GM20000 (cell line): ENCODE data around the gene EPHB3.

Source experiments
- DNase-seq: peaks from one replicate; pipeline ENCODE4 v3.0.0; 2012; ENCODE audit warnings: low spot score
- CTCF ChIP-seq: IDR thresholded peaks from 2 replicates; pipeline ENCODE4 v1.5.1; 2012; ENCODE audit warnings: mild to moderate bottlenecking, control low read depth; ENCODE audit errors: extremely low read depth, missing control alignments

Gene EPHB3

DNA sequence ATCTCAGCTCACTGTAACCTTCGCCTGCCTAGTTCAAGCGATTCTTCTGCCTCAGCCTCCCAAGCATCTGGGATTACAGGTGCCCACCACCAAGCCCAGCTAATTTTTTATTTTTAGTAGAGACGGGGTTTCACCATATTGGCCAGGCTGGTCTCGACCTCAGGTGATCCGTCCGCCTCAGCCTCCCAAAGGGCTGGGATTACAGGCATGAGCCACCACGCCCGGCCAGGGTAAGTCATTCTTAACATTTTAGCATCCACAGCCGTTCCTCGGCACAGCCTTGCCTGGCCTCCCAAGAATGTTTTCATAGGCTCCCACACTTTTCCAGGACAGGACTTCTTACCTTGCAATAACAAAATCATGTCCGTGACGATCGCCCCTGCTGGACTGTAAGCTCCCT is 8.7 kb upstream of the EPHB3 start:
- no peak for DNase-seq
- TF ChIP-seq CTCF = no peak

DNA sequence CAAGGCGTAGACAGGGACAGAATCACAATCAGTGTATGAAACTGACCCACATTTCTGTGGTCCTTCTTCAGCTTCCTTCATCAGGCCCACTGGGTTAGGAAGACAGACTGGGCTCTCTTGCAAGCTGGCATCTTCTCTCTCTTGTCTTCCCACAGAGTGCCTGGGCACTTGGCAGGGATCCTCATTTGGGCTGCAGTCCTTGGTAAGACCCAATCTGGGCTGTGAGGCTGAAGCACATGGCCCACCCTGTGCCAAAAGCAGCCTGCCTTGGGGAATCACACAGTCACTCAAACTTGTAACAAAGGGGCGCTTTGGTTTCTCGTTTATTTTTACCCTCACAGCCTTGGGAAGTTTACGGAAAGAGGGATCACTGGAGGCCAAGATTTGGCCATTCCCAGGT is 8.2 kb upstream of the EPHB3 start:
- no peak for TF ChIP-seq CTCF
- no peak for DNase-seq

GRCh38 chr3:184554461-184554860 is 7.1 kb upstream of the EPHB3 start:
- DNase-seq = no peak
- TF ChIP-seq CTCF = no peak

DNA sequence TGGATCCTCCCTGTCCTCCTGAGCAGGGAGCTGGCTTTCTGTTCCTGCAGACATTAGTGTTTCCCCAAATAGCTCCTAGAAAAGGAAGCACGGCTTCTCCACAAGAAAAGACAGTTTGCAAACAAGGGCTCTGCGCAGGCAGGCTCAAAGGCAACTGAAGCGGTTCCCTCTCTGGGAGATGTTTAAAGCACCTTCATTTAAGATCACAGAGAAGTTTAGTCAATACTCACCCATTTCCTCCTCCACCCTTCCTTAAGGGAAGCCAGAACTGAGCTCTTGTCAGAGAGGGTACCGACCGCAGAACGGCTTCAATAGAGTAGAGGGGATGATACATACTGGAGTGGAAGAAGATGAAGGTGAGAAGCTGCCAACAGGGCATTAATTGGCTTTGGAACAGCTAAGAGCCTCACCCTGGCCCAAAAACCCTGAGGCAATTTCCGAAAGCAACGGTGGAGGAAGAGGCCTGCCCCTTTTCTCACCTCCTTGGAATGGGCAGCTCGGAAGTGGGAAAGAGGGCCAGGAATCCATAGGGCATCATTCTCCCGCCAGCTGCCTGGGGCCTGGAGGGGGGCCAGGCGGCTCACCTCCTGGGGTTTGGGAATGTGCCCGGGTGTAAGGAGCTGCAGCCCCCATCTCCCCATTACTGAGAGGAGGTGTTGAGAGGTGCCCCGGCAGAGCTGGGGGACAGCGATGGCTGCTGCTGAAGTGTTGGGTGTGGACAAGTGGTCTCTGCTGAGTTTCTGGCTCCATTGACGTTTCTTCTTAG is 4.8 kb upstream of the EPHB3 start:
- no peak for DNase-seq
- TF ChIP-seq CTCF = no peak

DNA sequence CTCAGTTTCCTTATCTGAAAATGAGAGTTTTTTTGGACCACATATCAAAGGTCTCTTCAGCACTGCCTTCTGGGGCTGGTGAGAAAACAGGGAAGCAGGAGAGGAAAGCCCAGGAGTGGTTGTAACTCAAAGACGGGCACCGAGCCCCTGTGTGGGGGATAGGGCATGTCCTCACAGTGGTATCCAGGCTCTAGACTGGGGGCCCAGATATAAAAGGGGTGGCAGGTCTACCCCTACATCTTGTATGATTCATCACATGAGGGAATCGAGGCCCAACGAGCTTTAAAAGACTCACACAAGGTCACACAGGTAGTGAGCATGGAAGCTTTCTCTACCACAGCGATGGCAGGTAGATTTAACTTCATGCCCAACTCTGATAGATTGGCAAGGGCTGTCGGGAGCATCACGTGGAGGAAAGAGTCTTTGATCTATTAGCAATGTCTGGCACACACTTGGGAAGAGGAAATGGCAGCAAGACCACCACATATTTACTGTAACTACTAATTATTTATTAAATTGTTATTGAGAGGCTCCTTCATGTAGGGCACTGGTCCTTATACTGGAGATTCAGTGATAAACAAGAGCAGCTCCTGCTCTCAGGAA is 4.1 kb upstream of the EPHB3 start:
- TF ChIP-seq CTCF = no peak
- DNase-seq = no peak

DNA sequence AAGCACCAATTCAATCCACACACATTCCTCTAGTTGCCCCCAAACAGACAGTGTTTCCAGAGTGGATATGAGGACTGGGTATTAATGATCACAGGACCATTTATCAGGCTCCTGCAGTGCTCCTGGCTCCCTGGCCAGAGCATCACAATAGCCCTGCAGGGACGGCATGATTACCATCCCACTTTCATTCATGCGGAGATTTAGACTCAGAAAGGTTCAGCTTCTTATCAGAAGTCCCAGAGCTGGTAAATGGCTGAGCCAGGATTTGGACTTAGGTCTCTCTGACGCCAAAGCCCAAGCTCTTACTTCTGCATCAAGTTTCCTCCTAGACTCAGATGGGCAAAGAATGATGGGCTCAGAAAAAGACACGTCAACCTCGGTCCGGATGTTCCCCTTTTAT is 2.9 kb upstream of the EPHB3 start:
- DNase-seq = no peak
- no peak for TF ChIP-seq CTCF

GRCh38 chr3:184559336-184559735 is 2.2 kb upstream of the EPHB3 start:
- no peak for TF ChIP-seq CTCF
- DNase-seq = no peak
